GM21381 (cell line): Measurements from ENCODE around the gene UBE2B.
"Not testable (repeated sequence)": the region's sequence is repeated elsewhere in the genome, so short reads cannot be mapped to it uniquely, and the experiment has no call there.

ENCODE experiments used
- ATAC-seq: cut with Tn5 transposase; IDR thresholded peaks from one replicate; pipeline ENCODE4 v1.9.1; 2021; ENCODE audit warnings: mild to moderate bottlenecking, moderate library complexity; ENCODE audit not compliant: unreplicated experiment

Gene UBE2B

GRCh38 chr5:134397196-134397595, 25.8 kb downstream of the UBE2B start:
- no peak for ATAC-seq

GRCh38 chr5:134398609-134399155, 27.3 kb downstream of the UBE2B start:
- no peak for ATAC-seq

- ATAC-seq = no peak
These were observed 32.6 kb downstream of the UBE2B start for GRCh38 chr5:134403951-134404350.

- no peak for ATAC-seq
These were observed 35.0 kb downstream of the UBE2B start for GRCh38 chr5:134406390-134406789.

GRCh38 chr5:134409321-134409720, 38.0 kb downstream of the UBE2B start:
- ATAC-seq = no peak

- no peak for ATAC-seq
These were observed 39.5 kb downstream of the UBE2B start for GRCh38 chr5:134410822-134411221.

- no peak for ATAC-seq
These were observed 39.8 kb downstream of the UBE2B start for GRCh38 chr5:134411228-134411545.

- peak; percentile 96 for ATAC-seq
These were observed 40.3 kb downstream of the UBE2B start, which contains the start of gene CDKN2AIPNL for GRCh38 chr5:134411546-134412266. Gene CDKN2AIPNL, minus strand, starts transcription at chr5:134411881. Its CDS starts 27 bp downstream, at chr5:134411854.

GRCh38 chr5:134413046-134413445, 41.7 kb downstream of the UBE2B start:
- no peak for ATAC-seq

GRCh38 chr5:134417707-134418106, 46.3 kb downstream of the UBE2B start:
- ATAC-seq = no peak

- no peak for ATAC-seq
These were observed 47.6 kb downstream of the UBE2B start for GRCh38 chr5:134418958-134419357.

- ATAC-seq = no peak
These were observed 49.0 kb downstream of the UBE2B start for GRCh38 chr5:134420343-134420742.

- not testable (repeated sequence) for ATAC-seq
These were observed 49.7 kb downstream of the UBE2B start for GRCh38 chr5:134421038-134421437.

GRCh38 chr5:134422791-134423365, 51.5 kb downstream of the UBE2B start:
- no peak for ATAC-seq

GRCh38 chr5:134423376-134423775, 52.0 kb downstream of the UBE2B start:
- no peak for ATAC-seq

GRCh38 chr5:134426361-134426760, 55.0 kb downstream of the UBE2B start:
- no peak for ATAC-seq

- ATAC-seq = no peak
These were observed 56.2 kb downstream of the UBE2B start for GRCh38 chr5:134427540-134428041.

- no peak for ATAC-seq
These were observed 58.7 kb downstream of the UBE2B start for GRCh38 chr5:134430001-134430569.

- ATAC-seq = no peak
These were observed 60.8 kb downstream of the UBE2B start for GRCh38 chr5:134432174-134432573.

GRCh38 chr5:134432677-134433359, 61.4 kb downstream of the UBE2B start:
- ATAC-seq = no peak

GRCh38 chr5:134435560-134435959, 64.2 kb downstream of the UBE2B start:
- no peak for ATAC-seq
